GM06990 (cell line): ENCODE data around the gene WASHC4.

Experiments used
- DNase-seq: peaks from one replicate; pipeline ENCODE4 v3.0.0-alpha.2; 2011; ENCODE audit not compliant: insufficient read length; ENCODE audit errors: extremely low read depth
- H3K27me3 ChIP-seq: replicated peaks from 2 replicates; pipeline ENCODE4 v1.6.0; 2011; ENCODE audit warnings: low read length; ENCODE audit not compliant: control insufficient read depth, insufficient read depth
- H3K36me3 ChIP-seq: 2 replicates; pipeline ENCODE4 v1.5.1; 2011; ENCODE audit warnings: low read length; ENCODE audit not compliant: control insufficient read depth, insufficient read depth
- H3K4me3 ChIP-seq: replicated peaks from 2 replicates; pipeline ENCODE4 v1.5.1; 2011; ENCODE audit warnings: low read depth, mild to moderate bottlenecking, control low read depth, low read length
- TF ChIP-seq, protein P1 (sequence below): IDR thresholded peaks from 2 replicates; pipeline ENCODE4 v1.5.1; 2011; ENCODE audit warnings: low read length, control low read depth, mild to moderate bottlenecking, inconsistent platforms; ENCODE audit not compliant: insufficient read depth, poor library complexity, severe bottlenecking

WASHC4 gene, protein sequence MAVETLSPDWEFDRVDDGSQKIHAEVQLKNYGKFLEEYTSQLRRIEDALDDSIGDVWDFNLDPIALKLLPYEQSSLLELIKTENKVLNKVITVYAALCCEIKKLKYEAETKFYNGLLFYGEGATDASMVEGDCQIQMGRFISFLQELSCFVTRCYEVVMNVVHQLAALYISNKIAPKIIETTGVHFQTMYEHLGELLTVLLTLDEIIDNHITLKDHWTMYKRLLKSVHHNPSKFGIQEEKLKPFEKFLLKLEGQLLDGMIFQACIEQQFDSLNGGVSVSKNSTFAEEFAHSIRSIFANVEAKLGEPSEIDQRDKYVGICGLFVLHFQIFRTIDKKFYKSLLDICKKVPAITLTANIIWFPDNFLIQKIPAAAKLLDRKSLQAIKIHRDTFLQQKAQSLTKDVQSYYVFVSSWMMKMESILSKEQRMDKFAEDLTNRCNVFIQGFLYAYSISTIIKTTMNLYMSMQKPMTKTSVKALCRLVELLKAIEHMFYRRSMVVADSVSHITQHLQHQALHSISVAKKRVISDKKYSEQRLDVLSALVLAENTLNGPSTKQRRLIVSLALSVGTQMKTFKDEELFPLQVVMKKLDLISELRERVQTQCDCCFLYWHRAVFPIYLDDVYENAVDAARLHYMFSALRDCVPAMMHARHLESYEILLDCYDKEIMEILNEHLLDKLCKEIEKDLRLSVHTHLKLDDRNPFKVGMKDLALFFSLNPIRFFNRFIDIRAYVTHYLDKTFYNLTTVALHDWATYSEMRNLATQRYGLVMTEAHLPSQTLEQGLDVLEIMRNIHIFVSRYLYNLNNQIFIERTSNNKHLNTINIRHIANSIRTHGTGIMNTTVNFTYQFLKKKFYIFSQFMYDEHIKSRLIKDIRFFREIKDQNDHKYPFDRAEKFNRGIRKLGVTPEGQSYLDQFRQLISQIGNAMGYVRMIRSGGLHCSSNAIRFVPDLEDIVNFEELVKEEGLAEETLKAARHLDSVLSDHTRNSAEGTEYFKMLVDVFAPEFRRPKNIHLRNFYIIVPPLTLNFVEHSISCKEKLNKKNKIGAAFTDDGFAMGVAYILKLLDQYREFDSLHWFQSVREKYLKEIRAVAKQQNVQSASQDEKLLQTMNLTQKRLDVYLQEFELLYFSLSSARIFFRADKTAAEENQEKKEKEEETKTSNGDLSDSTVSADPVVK

DNA sequence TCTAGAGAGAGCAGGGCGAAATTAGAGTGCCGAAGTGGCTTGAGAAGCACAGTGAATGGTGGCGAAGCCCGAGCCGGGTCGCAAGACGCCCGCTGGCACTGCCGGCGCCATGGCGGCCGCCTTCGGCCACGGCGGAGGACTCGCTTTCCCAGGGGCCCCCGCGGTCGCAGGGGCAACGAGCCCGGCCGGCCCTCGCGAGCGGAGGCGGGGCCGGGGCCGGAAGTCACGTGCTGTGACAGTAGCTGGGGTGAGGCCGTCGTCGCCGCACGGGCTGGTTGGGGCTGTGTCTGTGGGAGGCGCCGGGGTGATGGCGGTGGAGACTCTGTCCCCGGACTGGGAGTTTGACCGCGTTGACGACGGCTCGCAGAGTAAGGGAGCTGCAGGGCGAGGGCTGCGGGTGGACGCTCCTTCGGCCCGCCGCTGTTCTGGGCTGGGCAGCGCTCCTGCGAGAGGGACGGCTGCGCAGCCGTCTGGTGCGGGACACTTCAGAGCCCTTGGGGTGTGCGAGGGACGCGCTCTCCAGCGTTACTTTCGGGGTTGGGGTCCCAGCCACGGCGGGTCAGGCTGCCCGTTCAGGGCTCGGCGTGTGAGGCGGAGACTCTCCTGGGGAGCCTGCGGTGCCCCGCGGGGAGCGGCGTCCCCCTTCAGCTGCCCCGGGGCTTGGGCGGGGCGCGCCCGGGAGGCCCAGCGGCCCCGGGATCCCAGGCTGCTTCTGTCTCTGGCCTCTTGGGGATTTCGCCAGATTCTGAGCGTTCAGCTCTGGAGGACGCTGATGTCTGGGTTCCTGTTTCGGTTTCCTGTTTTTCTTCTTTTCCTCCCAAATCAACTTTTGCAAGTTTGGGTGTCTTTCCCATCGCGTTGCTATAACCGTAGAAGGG lies at the start of gene WASHC4:
Gene WASHC4, plus strand, starts transcription at position 238 of the 878 bp plus-strand sequence. Its CDS starts 70 bp downstream, at position 308.
- Histone ChIP-seq H3K36me3 (no peaks in the 10 kb centered on the region), H3K4me3 (peak within 1 kb of the TSS; percentile 98), H3K27me3 (no peaks in the 10 kb centered on the region)
- TF ChIP-seq, protein P1, sequence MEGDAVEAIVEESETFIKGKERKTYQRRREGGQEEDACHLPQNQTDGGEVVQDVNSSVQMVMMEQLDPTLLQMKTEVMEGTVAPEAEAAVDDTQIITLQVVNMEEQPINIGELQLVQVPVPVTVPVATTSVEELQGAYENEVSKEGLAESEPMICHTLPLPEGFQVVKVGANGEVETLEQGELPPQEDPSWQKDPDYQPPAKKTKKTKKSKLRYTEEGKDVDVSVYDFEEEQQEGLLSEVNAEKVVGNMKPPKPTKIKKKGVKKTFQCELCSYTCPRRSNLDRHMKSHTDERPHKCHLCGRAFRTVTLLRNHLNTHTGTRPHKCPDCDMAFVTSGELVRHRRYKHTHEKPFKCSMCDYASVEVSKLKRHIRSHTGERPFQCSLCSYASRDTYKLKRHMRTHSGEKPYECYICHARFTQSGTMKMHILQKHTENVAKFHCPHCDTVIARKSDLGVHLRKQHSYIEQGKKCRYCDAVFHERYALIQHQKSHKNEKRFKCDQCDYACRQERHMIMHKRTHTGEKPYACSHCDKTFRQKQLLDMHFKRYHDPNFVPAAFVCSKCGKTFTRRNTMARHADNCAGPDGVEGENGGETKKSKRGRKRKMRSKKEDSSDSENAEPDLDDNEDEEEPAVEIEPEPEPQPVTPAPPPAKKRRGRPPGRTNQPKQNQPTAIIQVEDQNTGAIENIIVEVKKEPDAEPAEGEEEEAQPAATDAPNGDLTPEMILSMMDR = no peak
- DNase-seq = peak; percentile 97

DNA sequence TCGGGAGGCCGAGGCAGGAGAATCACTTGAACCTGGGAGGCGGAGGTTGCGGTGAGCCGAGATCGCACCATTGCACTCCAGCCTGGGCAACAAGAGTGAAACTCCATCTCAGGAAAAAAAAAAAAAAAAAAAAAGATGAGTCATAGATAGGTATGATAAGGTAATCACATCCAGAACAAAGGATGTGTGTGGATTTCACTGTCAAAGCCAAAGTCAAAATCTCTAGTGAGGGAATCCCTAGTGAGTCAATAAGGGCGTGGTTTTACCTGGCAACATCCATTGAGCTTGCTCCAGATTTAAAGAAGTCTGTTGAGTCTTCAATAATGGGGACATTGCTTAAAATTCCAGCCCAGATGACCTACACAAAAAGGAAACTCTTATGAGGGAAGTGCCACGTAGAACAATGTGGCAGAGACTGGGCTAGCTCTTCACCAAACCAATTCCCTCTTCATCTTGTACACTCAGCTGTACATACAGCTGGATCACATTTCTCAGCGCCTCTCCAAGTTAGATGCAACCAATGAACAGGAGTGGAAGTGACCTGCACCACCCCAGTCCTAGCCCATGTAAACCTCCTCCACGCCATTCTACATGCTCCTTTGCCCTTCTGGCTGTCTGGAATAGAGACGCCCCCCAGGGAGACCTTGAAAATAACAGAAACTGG lies 46.7 kb upstream of the WASHC4 start:
- TF ChIP-seq, protein P1 = no peak
- no peaks in the 10 kb centered on the region; the same call in 1 of the 2 replicates for H3K27me3 ChIP-seq
- no peak for DNase-seq
- no peaks in the 10 kb centered on the region for H3K36me3 ChIP-seq
- no peak overlapping the region for H3K4me3 ChIP-seq

DNA sequence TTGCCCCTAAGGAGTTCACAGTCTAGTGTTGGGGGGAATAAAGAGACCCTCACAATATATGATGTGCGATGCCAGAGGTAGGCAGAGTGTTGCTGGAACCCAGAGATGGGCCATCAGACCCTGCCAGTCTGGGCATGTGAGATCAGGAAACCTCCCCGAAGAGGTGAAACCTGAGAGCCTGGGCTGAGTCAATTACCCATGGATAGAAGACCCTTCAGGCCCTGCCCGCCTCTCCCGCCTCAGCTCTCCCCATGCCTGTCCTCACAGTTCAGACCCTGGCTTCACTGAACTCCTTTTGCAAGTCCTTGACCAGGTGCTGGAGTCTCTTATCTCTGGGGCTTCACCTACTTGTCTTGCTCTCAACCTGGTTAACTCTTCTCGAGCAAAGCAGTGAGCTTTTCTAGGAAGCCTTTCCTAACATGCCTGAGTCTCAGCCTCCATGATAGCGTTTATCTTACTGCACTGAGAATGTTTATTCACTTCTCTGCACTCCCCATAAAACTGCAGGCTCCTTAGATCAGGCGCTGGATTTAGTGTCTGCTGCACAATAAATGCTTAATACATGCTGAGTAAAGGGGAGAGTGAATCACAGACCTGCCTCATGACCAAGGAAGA lies 42.9 kb upstream of the WASHC4 start:
- H3K4me3 ChIP-seq = no peak overlapping the region
- no peak for DNase-seq
- no peaks in the 10 kb centered on the region for H3K36me3 ChIP-seq
- TF ChIP-seq, protein P1 = no peak
- H3K27me3 ChIP-seq = no peaks in the 10 kb centered on the region; the same call in 1 of the 2 replicates

DNA sequence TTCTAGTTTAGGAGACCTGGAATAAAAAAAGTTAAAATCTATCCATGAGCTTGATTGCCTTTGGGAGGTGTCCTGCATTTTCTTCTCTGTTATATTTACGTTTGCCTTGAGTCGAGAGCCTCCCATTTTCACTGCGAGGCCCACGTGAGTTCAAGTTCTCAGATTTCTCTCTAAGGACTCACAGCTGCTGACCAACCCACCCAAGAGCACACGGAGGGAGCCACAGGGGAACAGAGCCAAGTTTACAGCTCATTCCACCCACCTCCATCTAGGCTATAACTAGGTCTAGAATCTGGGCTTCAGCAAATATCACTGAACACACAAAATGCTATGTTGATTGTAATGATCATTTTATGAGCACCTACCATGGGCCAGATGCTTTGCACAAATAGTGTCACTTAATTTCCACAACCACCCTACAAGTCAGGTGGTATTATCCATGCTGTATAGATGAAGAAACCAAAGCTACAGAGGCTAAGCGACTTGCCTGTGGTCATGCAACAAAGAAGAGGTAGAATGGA lies 40.0 kb upstream of the WASHC4 start:
- no peaks in the 10 kb centered on the region for H3K36me3 ChIP-seq
- H3K27me3 ChIP-seq = no peaks in the 10 kb centered on the region
- no peak for DNase-seq
- TF ChIP-seq, protein P1 = no peak
- H3K4me3 ChIP-seq = no peak overlapping the region
